ACC112 (cell line): Measurements from ENCODE around the gene DFFB.

Source experiments
- H2AFZ ChIP-seq: fragments of 200-600 bp; sonication (generic); one replicate; pipeline ENCODE4 v1.6.0; 2017; ENCODE audit warnings: antibody characterized with exemption, low read length; ENCODE audit not compliant: unreplicated experiment
- H3K27ac ChIP-seq: fragments of 200-600 bp; sonication (generic); 2 replicates; pipeline ENCODE4 v1.5.1; 2014; ENCODE audit warnings: low read depth, mild to moderate bottlenecking, antibody characterized with exemption, low read length, moderate library complexity
- H3K27me3 ChIP-seq: fragments of 200-600 bp; sonication (generic); 2 replicates; pipeline ENCODE4 v1.6.1; 2014; ENCODE audit warnings: mild to moderate bottlenecking, antibody characterized with exemption, low read length, moderate library complexity, mixed read lengths; ENCODE audit not compliant: insufficient read depth
- H3K36me3 ChIP-seq: fragments of 200-600 bp; sonication (generic); 2 replicates; pipeline ENCODE4 v1.6.1; 2016; ENCODE audit warnings: mild to moderate bottlenecking, antibody characterized with exemption, low read length, moderate library complexity, mixed read lengths; ENCODE audit not compliant: insufficient read depth
- H3K4me1 ChIP-seq: fragments of 200-600 bp; sonication (generic); one replicate; pipeline ENCODE4 v1.6.1; 2016; ENCODE audit warnings: low read length, mixed read lengths; ENCODE audit not compliant: insufficient read depth, unreplicated experiment, control insufficient read depth
- H3K4me3 ChIP-seq: fragments of 200-600 bp; sonication (generic); 2 replicates; pipeline ENCODE4 v1.5.1; 2014; ENCODE audit warnings: mild to moderate bottlenecking, low read depth, low read length
- H3K79me2 ChIP-seq: fragments of 200-600 bp; sonication (generic); one replicate; pipeline ENCODE4 v1.6.0; 2016; ENCODE audit warnings: low read length; ENCODE audit not compliant: control insufficient read depth, unreplicated experiment, insufficient read depth

Gene DFFB

DNA sequence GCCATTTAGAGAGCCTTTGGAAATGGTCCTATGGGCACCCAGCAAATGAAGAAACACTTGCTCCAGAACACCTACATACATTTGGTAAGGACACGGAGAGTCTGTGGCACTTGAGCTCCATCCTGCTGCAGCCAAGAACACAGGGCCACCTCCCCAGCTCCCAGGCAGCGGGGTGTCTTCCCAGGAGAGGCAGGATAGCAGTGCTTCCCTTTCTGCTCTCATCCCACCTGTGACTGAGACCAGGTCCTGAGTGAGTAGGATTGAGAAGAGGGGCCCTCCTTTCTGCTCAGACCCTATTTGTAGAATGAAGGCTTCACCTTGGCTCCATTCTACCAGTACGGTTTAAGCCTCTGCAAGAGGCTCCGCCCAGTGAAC is 38.7 kb downstream of the DFFB start:
- peaks cover 8% of the 10 kb centered on the region for H3K4me1 ChIP-seq
- no peaks in the 10 kb centered on the region for H3K36me3 ChIP-seq
- no peak overlapping the region for H2AFZ ChIP-seq
- peaks cover 67% of the 10 kb centered on the region for H3K79me2 ChIP-seq
- H3K4me3 ChIP-seq = no peak overlapping the region
- H3K27me3 ChIP-seq = no peaks in the 10 kb centered on the region
- H3K27ac ChIP-seq = no peak overlapping the region

DNA sequence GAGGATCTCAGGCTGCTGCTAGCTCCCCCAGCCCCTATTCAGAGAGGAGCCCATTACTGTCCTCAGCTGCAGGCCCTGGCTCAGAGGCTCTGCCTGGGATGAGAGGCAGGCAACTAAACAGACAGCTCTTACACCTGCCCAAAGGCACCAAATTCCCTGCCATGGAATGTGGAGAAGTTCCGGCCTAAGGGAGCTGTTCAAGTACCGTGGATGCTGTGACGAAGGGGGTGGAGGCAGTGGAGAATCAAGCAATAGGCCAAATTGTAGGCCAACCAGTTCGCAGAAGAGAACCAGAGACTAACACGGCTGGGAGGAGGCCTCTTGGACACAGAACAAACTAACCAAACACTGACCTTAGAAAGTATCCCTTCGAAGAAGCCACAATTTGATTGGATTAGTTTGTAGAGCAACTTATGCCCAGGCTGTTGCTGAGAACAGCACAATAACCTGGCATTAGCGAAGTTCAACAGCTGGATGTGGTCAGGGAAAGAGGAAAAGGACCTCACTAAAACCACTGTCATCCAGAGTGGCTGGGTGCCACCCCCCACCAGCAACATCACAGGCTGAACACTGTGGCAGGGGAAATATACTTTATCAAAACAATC is 39.2 kb downstream of the DFFB start:
- Histone ChIP-seq H3K36me3 (no peaks in the 10 kb centered on the region), H2AFZ (no peak overlapping the region), H3K79me2 (peaks cover 67% of the 10 kb centered on the region), H3K4me3 (no peak overlapping the region), H3K27ac (no peak overlapping the region), H3K4me1 (peaks cover 8% of the 10 kb centered on the region), H3K27me3 (no peaks in the 10 kb centered on the region)

DNA sequence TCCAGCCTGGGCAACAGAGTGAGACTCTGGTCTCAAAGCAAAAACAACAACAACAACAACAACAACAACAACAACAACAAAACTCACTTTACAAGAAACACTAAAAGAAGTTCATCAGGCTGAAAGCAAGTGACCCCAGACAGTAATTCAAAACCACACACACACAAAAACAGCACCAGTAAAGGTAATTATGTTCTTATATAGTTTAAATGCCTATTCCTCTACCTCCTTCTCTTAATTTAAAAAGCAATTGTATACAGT is 41.1 kb downstream of the DFFB start:
- peaks cover 61% of the 10 kb centered on the region for H3K79me2 ChIP-seq
- no peak overlapping the region for H2AFZ ChIP-seq
- H3K4me1 ChIP-seq = peaks cover 8% of the 10 kb centered on the region
- no peak overlapping the region for H3K27ac ChIP-seq
- H3K4me3 ChIP-seq = peak overlapping the region; percentile 91; the same call in 1 of the 2 replicates
- no peaks in the 10 kb centered on the region for H3K27me3 ChIP-seq
- no peaks in the 10 kb centered on the region for H3K36me3 ChIP-seq

DNA sequence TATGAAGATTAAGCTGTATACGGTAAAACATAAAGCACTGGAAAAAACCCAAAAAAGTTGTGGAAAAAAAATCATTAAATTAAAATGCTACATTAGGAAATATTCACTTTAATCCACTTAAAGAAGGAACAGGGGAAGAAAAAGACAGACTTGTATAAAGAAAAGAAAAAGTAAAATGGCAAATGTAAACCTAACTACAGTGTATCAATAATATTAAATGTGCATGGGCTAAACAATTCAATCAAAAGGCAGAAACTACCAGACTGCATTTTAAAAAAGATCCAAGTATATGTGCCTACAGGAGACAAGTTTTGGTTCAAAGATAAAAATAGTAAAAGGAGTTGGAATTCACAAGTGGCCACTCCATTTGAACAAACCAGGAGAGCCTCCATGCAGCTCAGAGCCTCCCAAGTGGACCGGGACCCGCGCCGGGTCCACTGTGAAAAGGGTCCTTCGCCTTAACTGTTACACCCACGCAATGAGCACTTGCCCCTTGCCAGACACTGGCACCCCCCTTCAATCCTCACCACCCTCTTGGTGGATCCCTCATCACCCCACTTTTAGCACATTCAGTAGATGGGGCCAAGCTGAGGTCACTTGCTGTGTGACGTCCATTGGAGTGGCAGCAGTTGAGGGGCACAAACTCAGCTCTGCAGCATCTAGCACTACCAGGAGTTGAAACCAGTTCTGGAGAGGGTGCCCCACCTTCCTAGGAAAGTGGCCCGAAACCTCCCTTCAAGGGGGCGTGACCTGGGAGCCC is 41.9 kb downstream of the DFFB start:
- peaks cover 8% of the 10 kb centered on the region for H3K4me1 ChIP-seq
- peak overlapping the region; percentile 96 for H2AFZ ChIP-seq
- H3K4me3 ChIP-seq = peak overlapping the region; percentile 91
- H3K27ac ChIP-seq = peak overlapping the region; percentile 92
- no peaks in the 10 kb centered on the region for H3K27me3 ChIP-seq
- H3K36me3 ChIP-seq = no peaks in the 10 kb centered on the region
- peaks cover 55% of the 10 kb centered on the region for H3K79me2 ChIP-seq

DNA sequence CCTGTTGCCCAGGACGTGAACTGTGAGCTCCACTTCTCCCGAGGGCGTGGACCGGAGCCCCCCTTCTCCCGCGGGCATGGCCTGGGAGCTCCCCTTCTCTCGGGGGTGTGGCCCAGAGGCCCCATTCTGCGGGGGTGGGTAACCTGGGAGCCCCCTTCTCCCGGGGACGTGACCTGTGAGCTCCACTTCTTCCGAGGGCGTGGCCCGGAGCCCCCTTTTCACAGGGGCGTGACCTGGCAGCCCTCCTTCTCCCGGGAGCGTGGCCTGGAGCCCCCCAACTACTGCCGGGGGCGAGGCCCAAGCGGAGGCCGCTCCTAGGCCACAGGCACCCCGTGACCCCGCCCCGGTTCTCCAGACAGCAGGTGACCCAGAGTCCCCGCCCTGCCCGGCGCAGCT is 42.5 kb downstream of the DFFB start:
- Histone ChIP-seq H3K27me3 (no peaks in the 10 kb centered on the region), H3K4me1 (peaks cover 8% of the 10 kb centered on the region), H3K27ac (peak overlapping the region; percentile 92), H3K4me3 (peak overlapping the region; percentile 91), H3K79me2 (peaks cover 53% of the 10 kb centered on the region), H2AFZ (peak overlapping the region; percentile 96), H3K36me3 (no peaks in the 10 kb centered on the region)

DNA sequence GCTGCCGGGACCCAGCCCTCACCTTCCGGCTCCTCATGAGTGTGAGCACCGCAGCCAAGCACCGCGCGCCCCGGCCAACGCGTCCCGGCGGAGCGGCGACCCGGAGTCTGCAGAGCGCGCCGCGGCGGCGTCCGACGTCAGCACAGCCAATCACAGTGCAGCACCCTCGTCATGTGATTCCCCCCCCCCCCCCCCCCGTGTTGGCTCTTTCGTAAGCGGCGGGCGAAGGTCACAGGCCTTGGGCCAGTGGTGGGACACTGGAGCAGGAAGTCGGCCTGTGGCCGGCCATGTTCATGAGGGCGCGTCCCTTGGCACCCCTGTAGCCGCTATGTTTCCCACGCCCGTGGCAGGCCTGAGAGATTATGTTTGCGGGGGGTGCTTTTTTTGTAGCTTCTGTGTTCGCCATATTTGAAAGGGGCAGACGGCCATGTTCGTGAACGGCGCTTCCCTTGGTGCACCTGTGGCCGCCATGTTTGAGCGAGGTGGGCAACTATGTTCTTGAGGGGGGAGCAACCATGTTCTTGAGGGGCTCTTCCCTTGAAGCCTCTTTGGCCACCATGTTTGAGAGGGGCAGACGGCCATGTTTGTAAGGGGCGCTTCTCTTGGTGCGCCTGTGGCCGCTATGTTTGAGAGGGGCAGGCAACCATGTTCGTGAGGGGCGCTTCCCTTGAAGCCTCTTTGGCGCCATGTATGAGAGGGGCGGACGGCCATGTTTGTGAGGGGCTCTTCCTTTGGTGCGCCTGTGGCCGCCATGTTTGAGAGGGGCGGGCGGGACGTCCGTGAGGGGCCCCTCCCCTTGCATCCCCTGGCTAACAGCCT is 43.1 kb downstream of the DFFB start, which contains the start of gene C1orf174:
C1orf174 (minus strand) TSS at position 123 of the 819 bp plus-strand sequence; CDS start at position 37, 86 bp downstream.
- Histone ChIP-seq H3K27ac (peak within 1 kb of the TSS; percentile 92), H2AFZ (peak within 1 kb of the TSS; percentile 96), H3K79me2 (peaks cover 46% of the 10 kb centered on the region), H3K36me3 (no peaks in the 10 kb centered on the region), H3K4me1 (peaks cover 8% of the 10 kb centered on the region), H3K4me3 (peak within 1 kb of the TSS; percentile 91), H3K27me3 (no peaks in the 10 kb centered on the region)

DNA sequence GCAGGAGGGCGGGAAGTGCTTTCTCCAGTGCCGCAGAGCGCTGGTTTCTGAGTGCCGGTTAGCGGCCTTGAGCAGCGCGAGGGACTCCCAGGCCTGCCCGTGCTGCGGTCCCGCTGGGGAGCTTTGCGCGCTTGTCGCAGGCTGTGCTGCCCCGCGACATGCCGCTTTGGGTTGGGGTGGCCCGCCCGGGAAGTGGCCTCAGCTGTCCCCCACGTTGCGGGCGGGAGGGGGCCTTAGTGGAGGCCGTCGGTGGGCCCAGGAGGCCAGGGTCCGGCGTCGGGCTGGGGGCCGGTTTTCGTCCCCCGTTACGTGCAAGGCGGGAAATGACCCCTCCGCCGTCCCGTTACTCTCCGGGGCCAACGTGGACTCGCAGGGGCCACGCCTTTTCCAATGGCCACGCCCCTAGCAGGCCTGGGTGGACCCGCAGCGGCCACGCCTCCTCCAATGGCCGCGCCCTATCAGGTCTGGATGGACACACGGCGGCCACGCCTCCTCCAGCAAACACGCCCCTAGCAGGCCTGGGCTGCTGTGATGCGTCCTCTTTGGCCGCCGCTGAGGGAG is 43.8 kb downstream of the DFFB start:
- peaks cover 40% of the 10 kb centered on the region for H3K79me2 ChIP-seq
- peak overlapping the region; percentile 92 for H3K27ac ChIP-seq
- no peaks in the 10 kb centered on the region for H3K36me3 ChIP-seq
- no peaks in the 10 kb centered on the region for H3K27me3 ChIP-seq
- H2AFZ ChIP-seq = peak overlapping the region; percentile 91
- H3K4me3 ChIP-seq = peak overlapping the region; percentile 91
- H3K4me1 ChIP-seq = peaks cover 8% of the 10 kb centered on the region

DNA sequence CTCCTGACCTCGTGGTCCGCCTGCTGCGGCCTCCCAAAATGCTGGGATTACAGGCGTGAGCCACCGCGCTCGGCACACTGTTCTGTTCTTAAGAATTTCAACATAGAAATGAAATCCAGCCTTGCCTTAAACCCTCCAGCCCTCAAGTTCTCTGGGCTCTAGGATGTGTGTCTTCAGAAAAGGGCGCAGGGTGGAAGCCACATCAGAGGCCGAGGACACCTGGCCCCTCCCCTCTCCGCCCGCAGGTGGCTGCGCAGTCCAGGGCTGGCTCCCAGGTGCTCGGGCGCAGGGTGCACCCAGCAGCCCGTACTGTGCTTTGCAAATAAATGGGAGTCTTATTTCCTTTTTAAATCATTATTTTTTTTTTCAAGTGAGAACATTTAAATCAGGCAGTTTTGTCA is 44.8 kb downstream of the DFFB start:
- no peak overlapping the region for H2AFZ ChIP-seq
- H3K27me3 ChIP-seq = no peaks in the 10 kb centered on the region
- H3K4me1 ChIP-seq = peaks cover 8% of the 10 kb centered on the region
- H3K27ac ChIP-seq = no peak overlapping the region
- no peak overlapping the region for H3K4me3 ChIP-seq
- H3K36me3 ChIP-seq = no peaks in the 10 kb centered on the region
- peaks cover 29% of the 10 kb centered on the region for H3K79me2 ChIP-seq

DNA sequence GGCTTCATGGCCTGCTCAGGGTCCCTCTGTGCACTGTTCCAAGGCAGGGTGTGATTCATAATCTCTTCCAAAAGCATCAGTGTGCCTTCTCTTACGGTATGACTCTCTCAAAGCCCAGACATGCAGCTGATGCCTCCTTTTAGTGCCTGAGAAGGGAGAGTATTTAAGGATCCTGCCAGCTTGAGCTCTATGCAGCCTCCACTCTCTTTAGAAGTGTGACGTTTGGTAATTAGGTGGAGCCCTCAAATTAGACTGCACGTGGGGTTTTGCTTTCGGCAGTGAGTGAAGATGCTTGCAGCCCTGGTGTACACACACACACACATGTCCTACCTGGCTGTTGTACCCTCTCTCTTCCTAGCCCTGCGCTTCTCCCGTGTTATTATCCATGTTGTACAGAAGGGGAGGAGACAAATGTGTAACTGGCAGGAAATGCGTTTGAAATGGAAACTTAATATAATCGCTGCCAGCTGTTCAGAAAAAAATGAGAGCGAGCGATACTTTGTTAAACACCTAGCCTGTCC is 45.4 kb downstream of the DFFB start:
- no peaks in the 10 kb centered on the region for H3K36me3 ChIP-seq
- no peak overlapping the region for H3K4me3 ChIP-seq
- peaks cover 24% of the 10 kb centered on the region for H3K79me2 ChIP-seq
- H3K27me3 ChIP-seq = no peaks in the 10 kb centered on the region
- peak overlapping the region; percentile 24 for H2AFZ ChIP-seq
- H3K4me1 ChIP-seq = peaks cover 8% of the 10 kb centered on the region
- H3K27ac ChIP-seq = no peak overlapping the region

DNA sequence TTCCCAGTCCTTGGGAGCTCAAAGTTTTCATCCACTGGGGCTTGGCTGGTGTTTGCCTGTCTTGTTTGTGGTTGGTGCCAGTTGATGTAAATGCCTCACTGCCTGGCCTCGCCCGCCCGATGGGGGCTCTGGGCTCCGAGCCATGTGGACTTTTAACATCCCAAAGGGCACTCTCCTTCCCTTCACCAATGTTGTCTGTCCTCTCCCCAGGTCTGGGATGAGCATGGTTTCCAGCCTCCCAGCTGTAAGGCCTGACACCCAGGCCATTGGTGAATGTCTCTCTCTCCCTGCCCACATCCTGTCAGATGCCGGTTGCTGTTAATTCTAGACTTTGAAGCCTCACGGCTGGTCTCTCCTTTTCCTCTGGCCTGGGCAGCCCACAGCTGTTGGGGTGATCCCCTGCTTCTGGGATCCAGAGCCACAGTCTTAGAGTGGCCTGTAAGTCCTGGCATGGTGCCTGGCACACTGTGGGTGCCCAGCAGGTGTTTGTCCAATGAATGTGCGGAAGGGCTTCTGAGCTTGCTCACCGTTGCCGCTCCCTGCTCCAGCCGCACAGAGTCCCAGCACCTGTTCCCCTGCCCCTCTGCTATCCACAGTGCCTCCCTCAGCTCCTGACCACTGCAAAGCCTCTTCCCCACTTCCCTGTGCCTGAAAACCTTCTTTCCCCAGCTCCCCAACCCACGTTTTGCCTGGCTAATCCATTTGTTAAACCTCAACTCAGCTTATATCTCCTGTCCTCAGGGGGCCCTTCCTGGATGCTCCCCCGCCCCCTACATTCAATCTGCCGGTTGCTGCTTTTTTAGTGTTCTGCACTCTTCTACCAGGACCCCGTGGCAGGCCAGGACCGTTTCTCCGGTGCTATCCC is 46.1 kb downstream of the DFFB start:
- Histone ChIP-seq H3K79me2 (peaks cover 16% of the 10 kb centered on the region), H3K4me3 (no peak overlapping the region), H3K36me3 (no peaks in the 10 kb centered on the region), H3K27ac (no peak overlapping the region), H3K27me3 (no peaks in the 10 kb centered on the region), H2AFZ (peak overlapping the region; percentile 24), H3K4me1 (peaks cover 8% of the 10 kb centered on the region)
